ENCODE results near the gene UNC93B1. TPM values are rescaled to one million over a fixed set of nuclear protein-coding genes. Genes with fewer than 3 reads are reported as not detected.

Gene UNC93B1
- total RNA-seq, 2 experiments from 2014 or later = 44.0 to 52.1 TPM

GRCh38 chr11:68048681-68049508 is 45.0 kb upstream of the UNC93B1 start:
- H3K79me2 ChIP-seq (ENCODE audit: insufficient read depth, low read depth, low read length) = no peaks in the 10 kb centered on the region
- H3K9me3 ChIP-seq (ENCODE audit: low read length) = no peaks in the 10 kb centered on the region
- H3K27ac ChIP-seq (ENCODE audit: low read depth, low read length, poor library complexity, severe bottlenecking) = no peak overlapping the region
- BruUV-seq (replicated peaks) = no TSS peak
- DNase-seq (ENCODE audit: low spot score) = no peak
- ChIA-PET CTCF (ENCODE audit: unreplicated experiment) (no interaction called here), POLR2A (no interaction called here)
- no peak overlapping the region for H3K4me2 ChIP-seq (ENCODE audit: low read length)
- H3K36me3 ChIP-seq (ENCODE audit: insufficient read depth, low read length) = peaks cover 84% of the 10 kb centered on the region
- no peak overlapping the region for H3K4me3 ChIP-seq (ENCODE audit: low read depth, low read length, poor library complexity, severe bottlenecking)
- no peak overlapping the region for H2AFZ ChIP-seq (ENCODE audit: low read length)
- H4K20me1 ChIP-seq (ENCODE audit: insufficient read depth, low read length) = no peaks in the 10 kb centered on the region
- intact Hi-C loops (cut with micrococcal nuclease; ENCODE audit: unreplicated experiment) = no loop called here
- H3K9me2 ChIP-seq (ENCODE audit: insufficient read depth, low read length) = no peaks in the 10 kb centered on the region
- no peaks in the 10 kb centered on the region for H3K4me1 ChIP-seq (ENCODE audit: insufficient read depth, low read length, poor library complexity, severe bottlenecking)
- no peak for TF ChIP-seq CTCF (conservative IDR thresholded peaks at IDR 0.05; ENCODE audit: low read length)
- TF ChIP-seq EZH2phosphoT487 (IDR thresholded peaks at IDR 0.05; ENCODE audit: borderline replicate concordance, low read depth, low read length) = no peak

GRCh38 chr11:68047437-68048290 is 43.8 kb upstream of the UNC93B1 start:
- no peak overlapping the region for H2AFZ ChIP-seq (ENCODE audit: low read length)
- CTCF ChIA-PET (ENCODE audit: unreplicated experiment) = no interaction called here

More at GRCh38 chr11:68047437-68048290, 43.8 kb upstream of the UNC93B1 start:
- no peak for TF ChIP-seq EZH2phosphoT487 (IDR thresholded peaks at IDR 0.05; ENCODE audit: borderline replicate concordance, low read depth, low read length)
- no peak for TF ChIP-seq CTCF (conservative IDR thresholded peaks at IDR 0.05; ENCODE audit: low read length)
- Histone ChIP-seq H3K4me3 (ENCODE audit: low read depth, low read length, poor library complexity, severe bottlenecking) (no peak overlapping the region), H3K4me2 (ENCODE audit: low read length) (no peak overlapping the region), H4K20me1 (ENCODE audit: insufficient read depth, low read length) (no peaks in the 10 kb centered on the region), H3K9me2 (ENCODE audit: insufficient read depth, low read length) (no peaks in the 10 kb centered on the region), H3K4me1 (ENCODE audit: insufficient read depth, low read length, poor library complexity, severe bottlenecking) (no peaks in the 10 kb centered on the region), H3K79me2 (ENCODE audit: insufficient read depth, low read depth, low read length) (no peaks in the 10 kb centered on the region), H3K9me3 (ENCODE audit: low read length) (no peaks in the 10 kb centered on the region), H3K27ac (ENCODE audit: low read depth, low read length, poor library complexity, severe bottlenecking) (no peak overlapping the region), H3K36me3 (ENCODE audit: insufficient read depth, low read length) (peaks cover 83% of the 10 kb centered on the region)
- BruUV-seq (replicated peaks) = no TSS peak
- intact Hi-C loops (cut with micrococcal nuclease; ENCODE audit: unreplicated experiment) = no loop called here
- DNase-seq (ENCODE audit: low spot score) = no peak
- POLR2A ChIA-PET = interaction anchor here (0.7 kb wide), 1 partner anchor 13 kb away, joined by 3 read pairs; no protein-coding TSS in a partner anchor
